IMR-90 (cell line): ENCODE results near the gene DNAJC6.

Experiments used
- BHLHE40 ChIP-seq: fragments of 150-350 bp; IDR thresholded peaks from 2 replicates; pipeline ENCODE4 v1.6.1; 2016; ENCODE audit warnings: mild to moderate bottlenecking, low read depth, low read length
- CTCF ChIP-seq: conservative IDR thresholded peaks from 2 replicates; pipeline ENCODE4 v1.5.1; 2012; ENCODE audit warnings: mild to moderate bottlenecking, low read depth, low read length, improper control_type of control experiment
- MXI1 ChIP-seq: IDR thresholded peaks from 2 replicates; pipeline ENCODE4 v1.6.1; 2012; ENCODE audit warnings: low read depth, mild to moderate bottlenecking, low read length, moderate library complexity, borderline replicate concordance
- POLR2A ChIP-seq: IDR thresholded peaks from 2 replicates; pipeline ENCODE4 v1.6.1; 2012; ENCODE audit warnings: mild to moderate bottlenecking, low read depth, low read length
- RCOR1 ChIP-seq: IDR thresholded peaks from 2 replicates; pipeline ENCODE4 v1.6.1; 2012; ENCODE audit warnings: mild to moderate bottlenecking, low read length, improper control_type of control experiment; ENCODE audit not compliant: insufficient replicate concordance
- TF ChIP-seq, protein P1 (sequence below): fragments of 150-350 bp; IDR thresholded peaks from 2 replicates; pipeline ENCODE4 v1.6.1; 2017; ENCODE audit warnings: mild to moderate bottlenecking, antibody characterized with exemption, low read length, low read depth

GRCh38 chr1:65299328-65299727 lies 10.0 kb upstream of the DNAJC6 start:
- no peak for TF ChIP-seq BHLHE40
- TF ChIP-seq, protein P1, sequence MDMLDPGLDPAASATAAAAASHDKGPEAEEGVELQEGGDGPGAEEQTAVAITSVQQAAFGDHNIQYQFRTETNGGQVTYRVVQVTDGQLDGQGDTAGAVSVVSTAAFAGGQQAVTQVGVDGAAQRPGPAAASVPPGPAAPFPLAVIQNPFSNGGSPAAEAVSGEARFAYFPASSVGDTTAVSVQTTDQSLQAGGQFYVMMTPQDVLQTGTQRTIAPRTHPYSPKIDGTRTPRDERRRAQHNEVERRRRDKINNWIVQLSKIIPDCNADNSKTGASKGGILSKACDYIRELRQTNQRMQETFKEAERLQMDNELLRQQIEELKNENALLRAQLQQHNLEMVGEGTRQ: no peak
- TF ChIP-seq RCOR1: no peak
- no peak for TF ChIP-seq CTCF
- no peak for TF ChIP-seq MXI1
- TF ChIP-seq POLR2A: no peak
